Mucosa of descending colon (tissue), 3 donors: ENCODE data around the gene FUS. TPM values are rescaled to one million over a fixed set of nuclear protein-coding genes. Genes with fewer than 3 reads are reported as not detected.

Experiments
- ATAC-seq: fragments of 200-7000 bp; cut with Tn5 transposase; one replicate; pipeline ENCODE4 v1.9.1; 2020; ENCODE audit warnings: mild to moderate bottlenecking, moderate library complexity
- DNase-seq, 3 donors: peaks; one replicate each; pipeline ENCODE4 v3.0.0-alpha.2; 2020
- H3K36me3 ChIP-seq: fragments of 200-600 bp; one replicate; pipeline ENCODE4 v1.8.0; 2021; ENCODE audit warnings: low read depth, mild to moderate bottlenecking
- H3K4me1 ChIP-seq: fragments of 200-600 bp; one replicate; pipeline ENCODE4 v1.8.0; 2021; ENCODE audit warnings: low read depth, mild to moderate bottlenecking
- H3K4me3 ChIP-seq: fragments of 200-600 bp; one replicate; pipeline ENCODE4 v1.8.0; 2021; ENCODE audit warnings: mild to moderate bottlenecking
- H3K9me3 ChIP-seq: fragments of 200-600 bp; one replicate; pipeline ENCODE4 v1.8.0; 2021; ENCODE audit warnings: mild to moderate bottlenecking
- intact Hi-C, 2 donors: fragments of 100-400 bp; cut with DNase I in 1 of 2; cut with micrococcal nuclease in 1 of 2; formaldehyde crosslinking; loops; one replicate each; pipeline versions ENCODE4 v1.11.0 to v1.11.1; 2022; cut with DNase I, micrococcal nuclease
- total RNA-seq, 3 donors: library from RNA; stranded (reverse); fragmentation: NEBNext Ultra II Directional in 2 of 3; extraction: Animal tissue kit (Norgen Biotek cat#: 25700) in 2 of 3; gene quantifications; one replicate each; pipeline versions ENCODE4 v1.2.1 to v1.2.4, GENCODE V29; 2021 to 2023
- TF ChIP-seq, protein P1 (sequence below): fragments of 200-600 bp; IDR thresholded peaks from one replicate; pipeline ENCODE4 v1.8.0; 2022; ENCODE audit warnings: antibody characterized with exemption, mild to moderate bottlenecking
- donor health status: DM: no; HTN: no; CAD: no; lungs with moderate emphysema.
- donor health status: DM: no; HTN: no; CAD: no.
- donor health status: DM: no; HTN: yes; CAD: no.

Gene FUS
- total RNA-seq, 3 donors from 2014 or later, result 167 to 264 (median 189) TPM

GRCh38 chr16:31132303-31132979 lies 47.5 kb upstream of the FUS start:
- Histone ChIP-seq H3K36me3 (no peaks in the 10 kb centered on the region), H3K9me3 (no peaks in the 10 kb centered on the region), H3K4me1 (peaks cover 67% of the 10 kb centered on the region), H3K4me3 (no peak overlapping the region)
- TF ChIP-seq, protein P1, sequence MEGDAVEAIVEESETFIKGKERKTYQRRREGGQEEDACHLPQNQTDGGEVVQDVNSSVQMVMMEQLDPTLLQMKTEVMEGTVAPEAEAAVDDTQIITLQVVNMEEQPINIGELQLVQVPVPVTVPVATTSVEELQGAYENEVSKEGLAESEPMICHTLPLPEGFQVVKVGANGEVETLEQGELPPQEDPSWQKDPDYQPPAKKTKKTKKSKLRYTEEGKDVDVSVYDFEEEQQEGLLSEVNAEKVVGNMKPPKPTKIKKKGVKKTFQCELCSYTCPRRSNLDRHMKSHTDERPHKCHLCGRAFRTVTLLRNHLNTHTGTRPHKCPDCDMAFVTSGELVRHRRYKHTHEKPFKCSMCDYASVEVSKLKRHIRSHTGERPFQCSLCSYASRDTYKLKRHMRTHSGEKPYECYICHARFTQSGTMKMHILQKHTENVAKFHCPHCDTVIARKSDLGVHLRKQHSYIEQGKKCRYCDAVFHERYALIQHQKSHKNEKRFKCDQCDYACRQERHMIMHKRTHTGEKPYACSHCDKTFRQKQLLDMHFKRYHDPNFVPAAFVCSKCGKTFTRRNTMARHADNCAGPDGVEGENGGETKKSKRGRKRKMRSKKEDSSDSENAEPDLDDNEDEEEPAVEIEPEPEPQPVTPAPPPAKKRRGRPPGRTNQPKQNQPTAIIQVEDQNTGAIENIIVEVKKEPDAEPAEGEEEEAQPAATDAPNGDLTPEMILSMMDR, result no peak
- DNase-seq (peak in 1 of 3 donors; percentile 58), ATAC-seq (no peak)
- intact Hi-C loops, result no loop called here

DNA sequence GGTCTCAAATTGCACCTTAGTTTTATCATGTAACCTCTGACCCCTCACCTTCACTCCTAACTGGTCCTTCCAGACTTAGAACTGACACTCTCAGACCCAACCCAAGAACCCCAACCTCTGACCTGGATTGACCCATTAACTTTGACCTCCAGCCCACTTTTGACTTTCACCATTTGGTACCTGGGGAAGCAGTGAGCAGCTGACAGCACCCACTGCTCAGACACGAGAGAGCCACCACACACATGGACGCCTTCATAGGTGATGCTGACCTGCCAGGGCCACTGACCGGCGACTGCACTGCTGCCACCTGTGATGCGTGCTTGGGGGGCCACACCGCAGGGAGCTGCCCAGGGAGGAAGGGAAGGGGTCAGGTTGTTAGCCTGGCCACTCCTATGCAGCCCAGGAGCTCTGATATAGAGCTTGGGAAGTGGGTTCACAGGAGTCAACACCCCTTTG lies 46.9 kb upstream of the FUS start:
- DNase-seq (no peak), ATAC-seq (no peak)
- Histone ChIP-seq H3K9me3 (no peaks in the 10 kb centered on the region), H3K4me3 (no peak overlapping the region), H3K36me3 (no peaks in the 10 kb centered on the region), H3K4me1 (peaks cover 61% of the 10 kb centered on the region)
- TF ChIP-seq, protein P1, result no peak
- intact Hi-C loops, result no loop called here

GRCh38 chr16:31134091-31134571 lies 45.8 kb upstream of the FUS start:
- Histone ChIP-seq H3K9me3 (no peaks in the 10 kb centered on the region), H3K4me3 (peak overlapping the region; percentile 46), H3K36me3 (no peaks in the 10 kb centered on the region), H3K4me1 (peaks cover 56% of the 10 kb centered on the region)
- peak in 1 of 3 donors; percentile 46 for DNase-seq
- no peak for ATAC-seq
- TF ChIP-seq, protein P1, result no peak
- intact Hi-C loops, result no loop called here

DNA sequence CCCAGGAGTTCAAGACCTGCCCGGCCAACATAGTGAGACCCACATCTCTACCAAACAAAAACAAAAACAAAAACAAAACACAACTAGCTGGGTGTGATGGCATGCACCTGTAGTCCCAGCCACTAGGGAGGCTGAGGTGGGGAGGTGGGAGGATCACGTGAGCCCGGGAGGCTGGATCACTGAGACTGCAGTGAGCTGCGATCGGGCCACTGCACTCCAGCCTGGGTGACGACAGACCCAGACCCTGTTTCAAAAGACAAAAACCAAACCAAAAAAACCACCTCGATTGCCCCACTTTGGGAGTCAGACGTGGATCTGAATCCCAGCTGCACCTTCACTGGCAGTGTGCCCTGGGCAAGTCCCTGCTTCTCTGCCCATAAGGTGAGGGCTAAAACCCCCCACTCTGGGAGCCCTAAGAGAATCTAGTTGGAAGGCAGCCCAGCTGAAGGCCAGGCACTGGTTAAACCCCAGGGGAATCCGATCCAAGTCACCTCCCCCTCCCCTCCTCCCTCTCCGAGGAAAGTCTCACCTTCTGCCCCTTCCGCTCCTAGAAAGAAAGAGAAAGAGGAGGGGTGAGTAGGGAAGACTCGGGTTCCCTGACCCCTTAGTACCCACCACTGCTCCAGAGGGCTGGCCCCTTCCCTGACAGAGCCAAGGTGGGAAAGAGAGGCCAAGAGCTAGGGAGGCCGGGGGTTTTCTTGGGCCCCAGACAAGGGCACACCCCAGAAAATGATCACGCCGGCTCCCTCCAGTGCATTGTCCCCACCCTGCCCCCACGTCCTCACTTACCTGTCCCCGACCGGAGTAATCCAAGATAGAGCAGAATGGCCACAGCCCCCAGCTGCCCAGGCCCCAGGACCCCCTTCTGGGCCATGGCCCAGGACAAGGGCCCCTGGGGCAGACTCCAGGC lies 45.1 kb upstream of the FUS start:
- H3K4me3 ChIP-seq, result peak overlapping the region; percentile 46
- no peaks in the 10 kb centered on the region for H3K9me3 ChIP-seq
- peak; percentile 36 for ATAC-seq
- intact Hi-C loops, result no loop called here
- DNase-seq, result peak; percentile 80
- H3K36me3 ChIP-seq, result no peaks in the 10 kb centered on the region
- H3K4me1 ChIP-seq, result peaks cover 54% of the 10 kb centered on the region
- TF ChIP-seq, protein P1, result no peak

GRCh38 chr16:31135535-31136286 lies 44.2 kb upstream of the FUS start, which contains the start of gene PRSS8:
Gene PRSS8, minus strand, starts transcription at chr16:31135727. Its CDS starts 229 bp downstream, at chr16:31135498.
- intact Hi-C loops, result no loop called here
- Histone ChIP-seq H3K36me3 (no peaks in the 10 kb centered on the region), H3K4me1 (peaks cover 54% of the 10 kb centered on the region), H3K9me3 (no peaks in the 10 kb centered on the region), H3K4me3 (peak within 1 kb of the TSS; percentile 46)
- TF ChIP-seq, protein P1, result no peak
- peak; percentile 63 for ATAC-seq
- peak; percentile 94 to 95 (median 95) for DNase-seq
